T1000 (cell line): ENCODE data around the gene BAX.

ENCODE experiments used
- DNase-seq: peaks from one replicate; lab custom pipeline; 2025; ENCODE audit warnings: mixed read lengths; lab: John Stamatoyannopoulos, UW

Gene BAX

DNA sequence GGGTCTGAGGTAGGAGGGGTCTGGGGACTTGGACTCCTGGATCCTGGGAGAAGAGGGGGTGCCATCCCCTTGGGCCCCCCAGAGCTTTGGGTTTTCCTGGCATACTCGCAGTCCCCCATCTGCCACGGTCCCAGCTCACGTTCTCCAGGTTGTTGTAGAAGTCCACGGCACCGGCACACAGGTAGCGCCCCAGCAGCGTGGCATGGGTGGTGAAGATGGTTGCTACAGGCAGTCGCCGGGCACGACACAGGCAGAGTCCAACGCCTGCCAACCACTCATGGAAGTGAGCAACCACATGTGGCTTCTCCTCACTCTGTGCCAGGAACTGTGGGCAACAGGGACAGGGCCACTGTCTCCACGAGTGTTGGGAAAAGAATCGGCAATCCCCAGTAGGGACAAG, 31.0 kb downstream of the BAX start:
- DNase-seq, result no peak

- DNase-seq, result no peak
Measured at GRCh38 chr19:48986211-48986610, 31.5 kb downstream of the BAX start.

DNA sequence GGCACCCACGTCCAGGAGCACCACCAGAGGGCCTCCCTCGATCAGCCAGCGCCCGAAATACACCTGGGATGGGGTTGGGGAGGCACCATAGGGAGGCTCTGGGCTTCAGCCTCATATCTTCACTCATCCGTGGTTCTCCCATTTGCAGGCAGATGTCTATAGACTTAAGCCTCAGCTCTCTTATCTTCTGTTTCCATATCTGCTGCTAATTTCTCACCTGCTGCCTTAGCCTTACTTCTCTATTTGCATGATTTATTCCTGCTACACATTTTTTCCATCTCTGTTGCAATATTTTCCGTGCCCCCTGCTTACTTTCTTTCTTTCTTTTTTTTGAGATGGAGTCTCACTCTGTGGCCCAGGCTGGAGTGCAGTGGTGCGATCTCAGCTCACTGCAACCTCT, 32.6 kb downstream of the BAX start:
- DNase-seq, result no peak

- DNase-seq, result no peak
Measured at GRCh38 chr19:48988286-48988685, 33.6 kb downstream of the BAX start.

DNA sequence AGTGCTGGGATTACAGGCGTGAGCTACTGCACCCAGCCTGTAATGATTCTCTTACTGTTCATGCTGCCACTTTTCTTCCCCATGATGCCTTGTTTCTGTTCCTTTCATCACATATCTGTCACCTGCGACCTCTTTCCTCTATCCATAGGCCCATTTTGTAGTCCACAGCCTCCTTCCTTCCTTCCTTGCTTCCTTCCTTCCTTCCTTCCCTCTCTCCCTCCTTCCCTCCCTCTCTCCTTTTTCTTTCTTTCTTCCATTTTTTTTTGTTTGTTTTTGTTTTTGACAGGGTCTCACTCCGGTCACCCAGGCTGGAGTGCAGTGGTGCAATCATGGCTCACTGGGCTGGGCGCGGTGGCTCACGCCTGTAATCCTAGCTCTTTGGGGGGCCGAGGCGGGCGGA, 34.2 kb downstream of the BAX start:
- DNase-seq, result no peak

GRCh38 chr19:48989701-48990291, 35.1 kb downstream of the BAX start:
- no peak for DNase-seq

- DNase-seq, result no peak
Measured at GRCh38 chr19:48990400-48990799, 35.7 kb downstream of the BAX start.

DNA sequence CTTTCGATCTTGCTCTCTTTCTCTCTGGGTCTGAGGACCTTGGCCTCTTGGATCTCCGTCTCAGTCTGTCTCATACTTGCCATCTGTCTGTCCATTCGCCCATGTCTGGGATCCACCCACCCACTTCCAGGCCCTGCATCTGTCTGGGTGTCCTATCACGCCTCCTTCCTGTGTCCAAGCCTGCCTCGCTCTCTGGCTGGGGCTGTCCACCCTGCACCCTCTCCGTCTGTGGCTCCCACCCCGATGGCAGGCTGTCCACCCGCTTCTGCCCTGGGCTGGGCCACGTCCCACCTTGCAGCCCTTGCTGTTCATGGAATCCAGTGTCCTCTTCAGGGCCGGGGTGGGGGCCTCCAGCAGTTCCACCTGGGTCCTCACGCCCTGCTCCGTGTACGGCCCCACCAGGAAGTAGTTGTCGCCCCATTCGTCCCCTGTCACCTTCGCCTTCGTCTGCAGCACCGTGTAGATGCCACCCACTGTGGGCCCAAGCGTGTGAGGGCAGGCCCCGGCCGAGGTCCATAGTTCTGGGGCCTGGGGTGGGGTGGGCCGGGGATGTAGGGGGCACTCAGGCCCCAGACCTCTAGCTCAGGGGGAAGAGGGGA, 36.4 kb downstream of the BAX start:
- no peak for DNase-seq

- no peak for DNase-seq
Measured at GRCh38 chr19:48991873-48992580, 37.4 kb downstream of the BAX start.

DNA sequence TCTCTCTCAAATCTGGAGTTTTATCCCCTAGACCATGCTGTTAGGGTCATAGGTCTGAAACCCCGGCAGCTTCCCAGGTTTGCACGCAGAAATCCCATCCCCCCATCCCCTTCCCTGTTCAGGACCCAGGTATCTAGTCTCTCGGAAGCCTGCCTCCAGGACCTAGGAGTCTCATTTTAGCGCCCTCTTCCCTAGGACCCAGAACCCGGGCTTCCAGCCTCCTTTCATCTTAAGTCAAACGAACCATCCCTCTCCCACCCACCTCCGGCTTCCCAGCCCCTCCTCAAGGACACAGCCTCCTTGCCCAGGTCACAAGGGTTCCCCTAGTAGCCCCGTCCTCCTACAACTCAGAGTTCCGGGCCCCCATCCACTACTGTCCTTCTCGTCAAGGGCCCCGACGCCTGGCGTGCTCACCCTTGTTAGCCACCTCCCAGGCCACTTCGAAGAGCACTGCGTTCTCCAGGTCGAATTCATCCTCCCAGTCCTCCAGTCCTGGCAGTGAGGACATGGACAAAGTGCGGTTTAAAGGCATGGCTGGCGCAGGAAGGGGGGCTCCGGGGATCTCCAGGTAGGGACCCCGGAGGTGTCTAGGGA, 38.0 kb downstream of the BAX start:
- no peak for DNase-seq

DNA sequence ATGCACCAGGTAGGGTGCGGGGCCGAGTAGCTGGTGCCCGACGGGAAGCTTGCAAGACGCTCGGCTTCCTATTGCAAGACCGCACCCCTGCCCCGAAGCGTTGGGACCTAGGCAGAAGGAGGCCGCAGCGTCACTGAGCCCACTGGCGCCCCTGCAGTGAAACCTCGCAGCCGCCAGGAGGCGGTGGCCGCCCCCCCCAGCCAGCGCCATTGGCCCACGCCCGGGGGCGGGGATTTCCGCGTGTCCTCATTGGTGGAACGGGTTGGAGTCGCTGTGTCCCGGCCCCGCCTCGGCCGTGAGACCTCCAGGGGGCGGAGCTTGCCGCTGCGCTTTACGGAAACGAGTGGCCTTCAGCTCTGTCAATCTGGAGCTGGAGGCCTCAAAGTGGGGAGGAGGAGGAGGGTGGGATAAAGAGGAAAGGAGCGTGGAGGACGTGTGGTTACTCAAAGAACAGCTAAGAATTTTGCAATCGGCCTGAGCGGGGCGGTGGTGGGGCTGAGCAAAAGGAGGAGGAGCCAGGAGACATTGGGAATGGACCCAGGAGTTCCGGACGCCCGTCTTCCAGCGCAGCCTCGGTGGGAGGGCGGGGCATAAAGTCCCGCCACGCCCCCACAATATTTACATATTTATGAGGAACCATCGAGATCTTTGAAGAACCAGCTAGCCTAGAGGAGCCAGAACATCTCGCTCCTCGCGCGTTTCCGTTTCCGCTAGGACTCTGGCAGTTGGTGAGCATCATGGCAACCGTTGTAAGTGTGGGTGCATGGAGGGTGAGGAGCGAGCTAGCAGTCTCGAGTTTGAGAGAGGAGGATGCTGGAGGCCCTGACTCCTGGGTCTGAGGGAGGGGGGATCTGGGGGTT, 38.7 kb downstream of the BAX start, which contains the start of the genes GYS1 and RUVBL2:
Gene GYS1 (minus strand): TSS at position 135 of the 860 bp plus-strand sequence. CDS start 197 bp downstream, outside the sequence.
Gene RUVBL2 (plus strand): TSS at position 713 of the 860 bp plus-strand sequence. CDS start 25 bp downstream, at position 738.
- peak; percentile 97 for DNase-seq

DNA sequence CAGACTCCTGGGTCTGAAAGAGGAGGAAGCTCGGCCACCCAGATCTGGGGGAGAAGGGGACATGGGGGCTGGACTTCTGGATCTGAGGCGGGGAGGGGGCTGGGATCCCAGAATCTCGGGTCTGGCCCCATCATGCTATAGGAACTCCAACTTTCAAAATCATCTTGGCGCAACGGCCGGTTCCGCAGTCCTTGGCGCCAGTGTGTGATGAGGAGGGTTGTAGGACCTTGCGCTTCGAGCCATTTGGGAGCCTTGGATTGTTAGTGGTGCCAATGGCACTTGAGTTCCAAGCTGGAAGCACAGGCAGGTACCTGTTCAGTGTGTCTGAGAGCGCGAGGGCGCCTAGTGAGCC, 39.3 kb downstream of the BAX start:
- DNase-seq, result no peak

GRCh38 chr19:48997972-48998371, 43.3 kb downstream of the BAX start:
- no peak for DNase-seq

DNA sequence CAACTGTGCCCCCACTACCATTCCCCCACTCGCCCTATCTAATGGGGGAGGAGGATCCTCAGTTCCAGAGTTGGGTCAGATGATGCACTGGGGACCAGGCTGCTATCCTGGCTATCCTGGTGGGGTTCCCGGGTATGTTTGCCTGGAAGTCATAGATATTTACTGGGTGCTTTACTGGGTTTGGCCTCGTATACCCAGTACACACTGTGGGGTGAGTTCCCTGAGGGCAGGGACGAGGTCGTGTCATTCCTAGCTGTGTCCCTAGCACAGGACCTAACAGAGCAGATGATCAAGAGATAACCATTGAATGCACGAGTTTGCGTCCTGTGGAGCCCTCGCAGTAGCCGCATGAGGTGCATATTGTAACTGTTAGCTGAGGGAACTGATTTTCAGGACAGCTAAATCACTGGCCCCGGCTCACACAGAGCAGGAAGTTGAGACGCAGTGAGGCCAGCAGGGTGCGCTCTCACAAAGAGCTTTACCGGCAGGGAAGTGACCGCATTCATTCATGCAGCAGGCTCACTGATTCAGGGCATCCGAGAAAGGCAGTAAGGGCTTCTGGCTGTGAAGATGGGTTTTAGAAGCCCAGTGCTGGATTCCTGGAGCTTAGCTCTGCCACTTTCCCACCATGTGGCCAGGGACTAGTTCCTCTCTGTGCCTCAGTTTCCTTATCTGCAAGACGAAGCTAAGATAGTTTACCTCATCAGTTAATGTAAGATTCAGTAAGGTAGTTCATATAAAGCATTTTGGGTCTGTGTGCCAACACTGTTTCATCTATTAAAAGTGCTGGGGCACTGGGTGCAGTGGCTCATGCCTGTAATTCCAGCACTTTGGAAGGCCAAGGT, 45.0 kb downstream of the BAX start:
- no peak for DNase-seq

DNA sequence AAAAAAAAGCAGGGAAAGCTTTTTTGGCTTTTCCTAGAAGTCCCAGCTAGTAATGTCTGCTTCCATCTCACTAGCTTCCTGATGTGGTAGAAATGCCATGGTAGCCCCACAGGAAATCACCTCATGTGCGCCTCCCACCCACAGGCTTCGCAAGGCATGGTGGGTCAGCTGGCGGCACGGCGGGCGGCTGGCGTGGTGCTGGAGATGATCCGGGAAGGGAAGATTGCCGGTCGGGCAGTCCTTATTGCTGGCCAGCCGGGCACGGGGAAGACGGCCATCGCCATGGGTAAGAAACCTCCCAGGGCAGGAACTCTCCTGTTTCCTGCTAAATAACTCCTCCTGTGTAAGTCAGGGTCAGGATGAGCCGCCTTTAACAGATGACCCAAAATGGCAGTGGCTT, 49.5 kb downstream of the BAX start:
- no peak for DNase-seq

GRCh38 chr19:49004964-49005614, 50.4 kb downstream of the BAX start:
- DNase-seq, result no peak

GRCh38 chr19:49006905-49007304, 52.2 kb downstream of the BAX start:
- DNase-seq, result no peak

- no peak for DNase-seq
Measured at GRCh38 chr19:49009828-49010227, 55.2 kb downstream of the BAX start.

GRCh38 chr19:49010453-49010852, 55.8 kb downstream of the BAX start:
- DNase-seq, result no peak

GRCh38 chr19:49011194-49011593, 56.5 kb downstream of the BAX start:
- no peak for DNase-seq
